Measurements from ENCODE around the gene CNTROB. TPM values are rescaled to one million over a fixed set of nuclear protein-coding genes. Genes with fewer than 3 reads are reported as not detected.

The CNTROB gene
- total RNA-seq, 6 experiments from 2014 or later, result 20.8 to 32.2 (median 28.5) TPM

DNA sequence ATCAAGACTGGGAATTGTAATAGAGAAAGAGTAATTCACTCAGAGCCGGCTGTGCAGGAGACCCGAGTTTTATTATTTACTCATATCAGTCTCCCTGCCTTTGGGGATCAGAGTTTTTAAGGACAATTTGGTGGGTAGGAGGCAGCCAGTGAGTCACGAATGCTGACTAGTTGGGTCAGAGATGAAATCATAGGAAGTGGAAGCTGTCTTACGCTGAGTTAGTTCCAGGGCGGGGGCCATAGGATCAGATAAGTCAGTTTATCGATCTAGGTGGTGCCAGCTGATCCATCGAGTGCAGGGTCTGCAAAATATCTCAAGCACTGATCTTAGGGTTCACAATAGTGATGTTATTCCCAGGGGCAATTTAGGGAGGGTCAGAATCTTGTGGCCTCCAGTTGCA is 50.2 kb downstream of the CNTROB start:
- peak; percentile 69 for DNase-seq
- Mint-ChIP-seq H3K36me3 (ENCODE audit: low read depth) (no peaks in the 10 kb centered on the region), H3K9me3 (no peaks in the 10 kb centered on the region), H3K4me3 (peak overlapping the region; percentile 78), H3K27me3 (ENCODE audit: insufficient read depth) (no peaks in the 10 kb centered on the region; the same call in none of the 2 replicates), H3K27ac (peak overlapping the region; percentile 84), H3K4me1 (ENCODE audit: low read depth) (peaks cover 47% of the 10 kb centered on the region)
- TF ChIP-seq, protein P1, sequence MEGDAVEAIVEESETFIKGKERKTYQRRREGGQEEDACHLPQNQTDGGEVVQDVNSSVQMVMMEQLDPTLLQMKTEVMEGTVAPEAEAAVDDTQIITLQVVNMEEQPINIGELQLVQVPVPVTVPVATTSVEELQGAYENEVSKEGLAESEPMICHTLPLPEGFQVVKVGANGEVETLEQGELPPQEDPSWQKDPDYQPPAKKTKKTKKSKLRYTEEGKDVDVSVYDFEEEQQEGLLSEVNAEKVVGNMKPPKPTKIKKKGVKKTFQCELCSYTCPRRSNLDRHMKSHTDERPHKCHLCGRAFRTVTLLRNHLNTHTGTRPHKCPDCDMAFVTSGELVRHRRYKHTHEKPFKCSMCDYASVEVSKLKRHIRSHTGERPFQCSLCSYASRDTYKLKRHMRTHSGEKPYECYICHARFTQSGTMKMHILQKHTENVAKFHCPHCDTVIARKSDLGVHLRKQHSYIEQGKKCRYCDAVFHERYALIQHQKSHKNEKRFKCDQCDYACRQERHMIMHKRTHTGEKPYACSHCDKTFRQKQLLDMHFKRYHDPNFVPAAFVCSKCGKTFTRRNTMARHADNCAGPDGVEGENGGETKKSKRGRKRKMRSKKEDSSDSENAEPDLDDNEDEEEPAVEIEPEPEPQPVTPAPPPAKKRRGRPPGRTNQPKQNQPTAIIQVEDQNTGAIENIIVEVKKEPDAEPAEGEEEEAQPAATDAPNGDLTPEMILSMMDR (IDR thresholded peaks at IDR 0.05), result no peak

DNA sequence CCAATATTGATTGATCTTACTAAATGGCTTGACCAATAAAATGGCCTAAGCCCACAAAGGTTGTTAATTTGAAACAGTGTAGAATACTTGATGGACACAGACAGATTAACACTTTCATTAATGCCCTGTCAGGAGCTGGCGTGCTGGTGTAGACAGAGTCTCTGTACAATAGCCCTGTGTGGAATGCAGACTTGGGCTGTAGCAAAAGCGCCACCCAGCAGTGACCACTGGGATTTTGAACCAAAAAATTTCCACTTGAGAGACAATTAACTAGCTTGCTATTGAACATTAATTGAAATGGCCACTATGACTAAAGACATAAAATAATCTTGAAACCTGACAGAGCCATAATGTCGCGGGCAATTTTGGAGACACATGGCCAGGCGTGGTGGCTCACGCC is 50.7 kb downstream of the CNTROB start:
- Mint-ChIP-seq H3K9me3 (no peaks in the 10 kb centered on the region), H3K4me3 (peak overlapping the region; percentile 78), H3K4me1 (ENCODE audit: low read depth) (peaks cover 49% of the 10 kb centered on the region), H3K27ac (peak overlapping the region; percentile 84), H3K27me3 (ENCODE audit: insufficient read depth) (no peaks in the 10 kb centered on the region; the same call in none of the 2 replicates), H3K36me3 (ENCODE audit: low read depth) (no peaks in the 10 kb centered on the region)
- TF ChIP-seq, protein P1 (IDR thresholded peaks at IDR 0.05), result peak; percentile 70
- peak; percentile 58 for DNase-seq

DNA sequence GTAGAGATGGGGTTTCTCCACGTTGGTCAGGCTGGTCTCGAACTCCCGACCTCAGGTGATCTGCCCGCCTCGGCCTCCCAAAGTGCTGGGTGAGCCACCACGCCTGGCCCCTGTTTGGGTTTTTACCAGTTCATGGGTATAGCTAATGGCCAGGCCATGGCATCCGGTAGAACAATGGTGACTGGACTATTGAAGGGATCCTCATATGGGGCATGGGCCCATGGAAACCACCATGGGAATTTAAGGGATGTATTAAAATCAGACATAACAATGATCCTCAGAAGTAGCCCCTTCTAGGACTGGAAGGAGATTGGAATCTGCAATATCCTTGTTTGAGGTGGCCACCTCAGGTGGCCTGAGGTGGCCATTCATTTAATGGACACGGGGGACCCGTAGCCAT is 52.9 kb downstream of the CNTROB start:
- Mint-ChIP-seq H3K9me3 (no peaks in the 10 kb centered on the region), H3K4me1 (ENCODE audit: low read depth) (peaks cover 66% of the 10 kb centered on the region), H3K27ac (no peak overlapping the region), H3K36me3 (ENCODE audit: low read depth) (no peaks in the 10 kb centered on the region), H3K27me3 (ENCODE audit: insufficient read depth) (no peaks in the 10 kb centered on the region; the same call in none of the 2 replicates), H3K4me3 (no peak overlapping the region)
- TF ChIP-seq, protein P1 (IDR thresholded peaks at IDR 0.05), result no peak
- DNase-seq, result no peak

DNA sequence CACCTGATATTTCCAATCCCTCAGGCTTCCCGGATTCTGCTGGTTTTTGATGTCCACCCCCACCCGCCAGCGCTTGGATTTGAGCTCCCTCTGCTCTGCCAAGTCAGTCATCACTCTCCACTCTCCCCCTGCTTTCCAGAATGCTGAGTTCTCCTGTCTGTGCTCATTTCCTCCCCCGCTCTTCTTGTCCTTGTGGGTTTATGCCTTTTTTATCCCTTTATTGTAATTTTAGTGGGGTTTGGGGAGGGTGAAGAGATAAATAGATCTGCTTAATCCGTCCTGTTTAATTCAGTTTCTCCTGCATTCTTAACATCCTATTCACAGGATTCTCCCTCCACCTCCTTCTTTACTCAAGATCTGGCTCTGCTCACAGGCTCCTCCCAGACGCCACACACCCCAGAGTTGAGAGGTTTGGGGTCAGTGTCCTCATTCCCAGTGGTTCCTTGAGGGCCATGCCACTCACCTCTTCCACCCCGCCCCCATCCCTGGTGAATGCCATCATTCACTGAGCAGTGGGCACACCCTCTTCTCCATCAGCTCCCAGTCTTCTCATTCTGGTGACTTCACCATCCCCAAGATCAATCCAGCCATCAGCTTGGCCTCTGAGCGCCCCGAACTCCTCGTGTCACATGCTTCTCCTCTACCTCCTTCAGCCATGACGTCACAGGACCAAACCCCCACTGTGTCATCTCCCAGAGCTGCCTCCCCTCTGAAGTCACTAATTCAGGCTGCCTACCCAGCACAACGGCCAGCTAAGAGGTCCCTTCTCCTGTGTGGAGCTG is 55.3 kb downstream of the CNTROB start:
- H3K27ac Mint-ChIP-seq, result peak overlapping the region; percentile 23; the same call in 1 of the 2 replicates
- H3K4me3 Mint-ChIP-seq, result peak overlapping the region; percentile 6; the same call in 1 of the 2 replicates
- TF ChIP-seq, protein P1 (IDR thresholded peaks at IDR 0.05), result no peak
- no peaks in the 10 kb centered on the region for H3K9me3 Mint-ChIP-seq
- DNase-seq, result no peak
- H3K4me1 Mint-ChIP-seq (ENCODE audit: low read depth), result peaks cover 51% of the 10 kb centered on the region
- H3K27me3 Mint-ChIP-seq (ENCODE audit: insufficient read depth), result no peaks in the 10 kb centered on the region; the same call in none of the 2 replicates
- no peaks in the 10 kb centered on the region for H3K36me3 Mint-ChIP-seq (ENCODE audit: low read depth)

DNA sequence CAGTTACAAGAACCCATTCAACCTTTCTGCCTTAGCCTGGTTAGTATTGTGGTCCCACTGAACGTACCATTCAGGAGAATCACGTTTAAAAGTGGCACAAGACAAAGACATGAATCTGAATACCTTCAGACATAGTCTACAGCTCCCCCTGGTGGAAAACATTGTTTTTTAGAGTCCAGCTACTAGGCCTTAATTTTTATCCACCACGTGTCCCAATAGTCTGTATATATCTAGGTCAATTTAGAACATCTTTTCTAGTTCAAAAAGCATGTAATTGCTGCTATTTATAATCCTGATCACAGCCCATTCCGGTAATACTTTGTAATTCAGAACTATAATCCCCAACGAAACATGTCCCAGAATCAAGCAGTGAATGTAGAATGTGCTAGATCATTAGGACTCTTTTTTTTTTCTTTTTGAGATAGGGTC is 56.8 kb downstream of the CNTROB start:
- peaks cover 46% of the 10 kb centered on the region for H3K4me1 Mint-ChIP-seq (ENCODE audit: low read depth)
- H3K27me3 Mint-ChIP-seq (ENCODE audit: insufficient read depth), result no peaks in the 10 kb centered on the region; the same call in 1 of the 2 replicates
- H3K4me3 Mint-ChIP-seq, result peak overlapping the region; percentile 82; the same call in 1 of the 2 replicates
- no peak overlapping the region for H3K27ac Mint-ChIP-seq
- TF ChIP-seq, protein P1 (IDR thresholded peaks at IDR 0.05), result peak; percentile 91
- H3K36me3 Mint-ChIP-seq (ENCODE audit: low read depth), result no peaks in the 10 kb centered on the region
- DNase-seq, result peak; percentile 91
- H3K9me3 Mint-ChIP-seq, result no peaks in the 10 kb centered on the region
